NCI-H460 (cell line): Measurements from ENCODE around the gene ADAT1. TPM values are rescaled to one million over a fixed set of nuclear protein-coding genes. Genes with fewer than 3 reads are reported as not detected.
A peak's percentile ranks its signal among the peaks of the same experiment; 100 is the strongest.
"Not testable (repeated sequence)": the region's sequence is repeated elsewhere in the genome, so short reads cannot be mapped to it uniquely, and the experiment has no call there.

Source experiments
- DNase-seq: peaks from one replicate; pipeline ENCODE4 v3.0.0-alpha.2; 2016; ENCODE audit warnings: low read depth; ENCODE audit errors: extremely low read depth
- total RNA-seq: library from RNA; depleted of rRNA; stranded (reverse); fragments of >200 nt; shearing (Covaris generic); gene quantifications from 2 replicates; pipeline ENCODE4 v1.2.3, GENCODE V29; 2014

ADAT1 gene
- total RNA-seq, 1 experiment from 2014 or later, result 28.9 TPM

- peak; percentile 25 for DNase-seq
Measured at GRCh38 chr16:75621170-75621477, 2.0 kb downstream of the ADAT1 start.

- no peak for DNase-seq
Measured at GRCh38 chr16:75620326-75621169, 2.5 kb downstream of the ADAT1 start.

- DNase-seq, result no peak
Measured at GRCh38 chr16:75618780-75619179, 4.3 kb downstream of the ADAT1 start.

DNA sequence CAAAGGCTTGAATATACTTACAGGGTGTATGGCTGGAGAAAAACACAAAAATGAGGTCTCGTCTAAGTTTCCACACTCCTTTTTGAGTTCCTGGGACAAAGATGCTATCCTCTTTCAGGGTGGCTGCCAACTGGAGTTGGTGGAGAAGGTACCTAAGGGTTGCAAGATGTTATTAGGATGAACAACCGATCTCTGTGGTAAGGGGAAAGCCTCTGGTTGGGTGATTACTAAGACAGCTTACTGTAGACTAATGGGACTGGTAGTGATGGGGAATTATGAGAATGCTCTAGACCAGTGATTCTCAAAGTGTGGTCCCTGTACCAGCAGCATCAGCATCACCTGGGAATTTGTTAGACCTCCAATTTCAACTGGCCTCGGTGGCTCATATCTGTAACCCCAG is 6.0 kb downstream of the ADAT1 start:
- no peak for DNase-seq

DNA sequence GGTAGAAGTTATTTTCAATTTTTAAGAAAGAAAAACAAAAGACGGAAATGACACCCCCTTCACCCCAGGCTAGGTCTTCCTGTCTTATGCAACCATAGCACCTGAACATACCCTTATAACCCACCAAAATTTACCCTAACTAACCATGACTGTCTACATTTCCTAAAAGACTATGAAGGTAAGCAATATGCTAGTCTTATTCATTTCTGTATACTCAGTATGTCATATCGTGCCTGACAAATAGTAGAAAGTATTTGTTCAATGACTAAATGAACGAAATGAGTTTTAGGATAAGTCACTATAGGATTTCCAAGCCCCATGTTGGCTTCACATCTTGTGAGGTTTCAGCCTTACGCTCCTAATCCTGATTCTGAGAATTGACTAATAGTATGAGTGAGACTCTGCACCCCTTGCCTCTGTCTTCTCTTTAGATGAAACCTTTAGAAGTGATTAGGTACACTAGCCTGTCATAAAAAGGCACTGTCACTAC is 6.5 kb downstream of the ADAT1 start:
- DNase-seq, result no peak

GRCh38 chr16:75615619-75616018 is 7.5 kb downstream of the ADAT1 start:
- DNase-seq, result no peak

- no peak for DNase-seq
Measured at GRCh38 chr16:75614066-75614897, 8.8 kb downstream of the ADAT1 start.

GRCh38 chr16:75606507-75606906 is 16.6 kb downstream of the ADAT1 start:
- DNase-seq, result no peak

GRCh38 chr16:75603241-75603640 is 19.8 kb downstream of the ADAT1 start:
- DNase-seq, result no peak

GRCh38 chr16:75599452-75600277 is 23.4 kb downstream of the ADAT1 start:
- DNase-seq, result no peak

DNA sequence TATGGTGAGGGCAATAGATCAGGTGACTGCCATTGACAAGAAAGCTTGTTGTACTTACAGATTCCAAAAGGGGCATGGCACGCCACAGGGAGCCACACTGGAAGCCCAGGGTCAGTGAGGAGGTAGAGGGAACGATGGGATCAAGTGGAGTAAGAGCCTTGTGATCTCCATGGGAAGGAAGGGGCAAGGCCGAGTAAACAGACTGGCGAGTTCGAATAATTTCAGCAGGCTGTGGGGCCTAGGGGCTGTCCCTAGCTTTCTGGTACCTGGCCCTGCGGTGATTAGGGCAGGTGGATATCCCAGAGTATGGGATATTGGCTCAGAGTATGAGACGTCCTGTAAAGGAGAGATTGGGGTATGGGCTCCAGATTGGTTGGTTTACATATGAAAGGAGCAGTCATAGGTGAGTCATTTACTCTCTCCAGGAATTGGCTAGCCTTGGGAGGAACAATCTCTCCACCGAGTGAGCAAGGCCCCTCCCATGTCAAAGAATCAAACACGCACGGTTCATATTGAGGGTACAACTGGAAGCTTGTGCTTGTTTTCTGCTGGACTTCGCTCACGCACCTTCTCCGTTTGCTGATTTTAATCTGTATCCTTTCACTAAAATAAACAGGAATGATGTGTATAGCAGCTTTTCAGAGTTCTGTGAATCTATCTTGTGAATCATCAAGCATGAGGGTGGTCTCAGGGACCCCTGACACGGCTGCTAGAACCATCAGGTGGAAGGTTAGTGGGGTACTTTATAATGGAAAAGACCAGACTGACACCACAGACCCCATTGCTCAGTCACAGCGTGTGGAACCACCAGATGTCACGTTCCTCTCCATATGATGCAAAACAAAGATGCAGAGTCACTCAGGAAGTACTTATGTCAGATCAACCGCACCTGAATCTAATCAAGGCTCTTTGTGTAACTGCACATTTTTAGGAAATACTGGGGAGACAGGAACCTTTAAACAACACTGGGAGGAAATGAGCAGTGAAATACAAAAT is 29.0 kb downstream of the ADAT1 start:
- DNase-seq, result no peak

- DNase-seq, result no peak
Measured at GRCh38 chr16:75593308-75593707, 29.8 kb downstream of the ADAT1 start.

DNA sequence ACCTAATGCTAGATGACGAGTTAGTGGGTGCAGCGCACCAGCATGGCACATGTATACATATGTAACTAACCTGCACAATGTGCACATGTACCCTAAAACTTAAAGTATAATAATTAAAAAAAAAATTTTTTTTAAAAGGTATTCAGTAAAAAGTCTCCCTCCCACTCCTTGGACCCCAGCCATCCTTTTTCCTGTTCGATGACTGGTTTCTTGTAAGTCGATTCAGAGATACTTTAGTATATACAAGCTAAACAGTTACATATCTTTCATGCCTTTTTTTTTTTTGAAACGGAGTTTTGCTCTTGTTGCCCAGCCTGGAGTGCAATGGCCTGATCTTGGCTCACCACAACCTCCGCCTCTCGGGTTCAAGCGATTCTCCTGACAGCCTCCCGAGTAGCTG is 31.2 kb downstream of the ADAT1 start:
- not testable (repeated sequence) for DNase-seq

DNA sequence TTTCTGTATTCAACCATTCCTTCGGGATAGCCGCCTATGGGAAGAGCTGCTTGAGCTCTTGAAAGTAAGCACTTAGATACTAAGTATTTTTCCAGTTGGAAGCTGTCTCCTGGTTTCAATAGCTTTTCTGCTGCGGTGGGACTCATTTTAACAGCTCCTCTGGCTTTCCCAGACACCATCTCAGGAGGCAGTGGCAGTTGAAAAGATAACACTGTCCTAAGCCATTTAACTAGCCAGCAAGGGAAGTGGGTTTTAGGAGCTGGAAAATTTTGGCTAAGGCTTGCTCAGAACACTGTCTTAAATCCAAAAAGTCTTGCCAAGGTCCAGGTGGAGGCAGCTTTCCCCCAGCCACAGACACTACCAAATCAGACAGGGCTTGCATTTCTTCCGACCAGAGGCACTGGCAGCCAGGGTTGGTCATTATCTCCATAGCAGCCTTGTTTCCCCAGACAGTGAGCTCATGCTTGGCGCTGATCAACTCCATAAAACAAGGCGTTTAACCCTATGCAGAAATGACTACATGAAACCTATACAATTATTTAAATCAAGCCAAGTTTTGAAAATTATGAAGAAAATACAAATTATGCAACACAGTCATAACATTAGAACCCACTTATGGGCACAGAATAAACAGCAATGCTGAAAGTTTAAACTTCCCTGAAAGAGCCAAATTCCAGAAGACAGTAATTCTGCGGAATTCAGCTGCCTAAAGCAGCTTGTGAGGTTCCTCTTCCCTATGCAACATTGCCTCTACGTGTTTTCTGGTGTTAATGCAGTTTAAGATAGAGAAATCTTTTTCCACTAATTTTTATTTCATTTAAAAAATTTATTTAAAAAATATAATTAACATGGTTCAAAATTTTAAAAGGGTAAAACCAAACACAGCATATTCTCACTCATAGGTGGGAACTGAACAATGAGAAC is 31.9 kb downstream of the ADAT1 start:
- no peak for DNase-seq

GRCh38 chr16:75589306-75589705 is 33.8 kb downstream of the ADAT1 start:
- no peak for DNase-seq

- no peak for DNase-seq
Measured at GRCh38 chr16:75588716-75589115, 34.4 kb downstream of the ADAT1 start.

GRCh38 chr16:75584108-75584507 is 39.0 kb downstream of the ADAT1 start:
- no peak for DNase-seq

DNA sequence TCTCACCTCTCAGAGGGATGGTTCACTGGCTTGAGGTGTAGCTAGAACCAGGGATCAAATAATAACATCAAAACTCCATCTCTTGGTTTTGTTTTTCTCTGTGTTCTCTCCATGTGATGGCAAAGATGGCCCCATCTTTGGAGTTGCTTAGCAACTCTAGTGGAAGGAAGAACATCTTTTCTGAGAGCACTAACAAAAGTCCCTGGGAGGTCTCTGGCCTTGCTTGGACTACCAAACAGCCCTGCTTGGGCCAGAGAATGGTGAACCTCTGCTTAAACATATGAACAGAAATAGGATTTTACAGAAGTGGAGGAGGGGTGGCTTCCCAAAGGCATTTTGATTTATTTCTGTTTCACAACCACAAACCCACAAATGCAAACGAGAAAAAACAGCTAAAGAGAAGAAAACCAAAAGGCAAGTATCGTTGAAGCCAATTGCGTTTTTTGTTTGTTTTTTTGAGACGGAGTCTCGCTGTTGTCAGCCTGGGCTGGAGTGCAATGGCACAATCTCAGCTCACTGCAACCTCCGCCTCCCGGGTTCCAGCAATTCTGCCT is 43.7 kb downstream of the ADAT1 start:
- DNase-seq, result no peak
